HG02759 (cell line): Measurements from ENCODE around the gene ZNF48.
"Not testable (repeated sequence)": the region's sequence is repeated elsewhere in the genome, so short reads cannot be mapped to it uniquely, and the experiment has no call there.

Experiments
- ATAC-seq: cut with Tn5 transposase; IDR thresholded peaks from one replicate; pipeline ENCODE4 v1.9.1; 2021; ENCODE audit warnings: mild to moderate bottlenecking, moderate library complexity; ENCODE audit not compliant: unreplicated experiment

ZNF48 gene

DNA sequence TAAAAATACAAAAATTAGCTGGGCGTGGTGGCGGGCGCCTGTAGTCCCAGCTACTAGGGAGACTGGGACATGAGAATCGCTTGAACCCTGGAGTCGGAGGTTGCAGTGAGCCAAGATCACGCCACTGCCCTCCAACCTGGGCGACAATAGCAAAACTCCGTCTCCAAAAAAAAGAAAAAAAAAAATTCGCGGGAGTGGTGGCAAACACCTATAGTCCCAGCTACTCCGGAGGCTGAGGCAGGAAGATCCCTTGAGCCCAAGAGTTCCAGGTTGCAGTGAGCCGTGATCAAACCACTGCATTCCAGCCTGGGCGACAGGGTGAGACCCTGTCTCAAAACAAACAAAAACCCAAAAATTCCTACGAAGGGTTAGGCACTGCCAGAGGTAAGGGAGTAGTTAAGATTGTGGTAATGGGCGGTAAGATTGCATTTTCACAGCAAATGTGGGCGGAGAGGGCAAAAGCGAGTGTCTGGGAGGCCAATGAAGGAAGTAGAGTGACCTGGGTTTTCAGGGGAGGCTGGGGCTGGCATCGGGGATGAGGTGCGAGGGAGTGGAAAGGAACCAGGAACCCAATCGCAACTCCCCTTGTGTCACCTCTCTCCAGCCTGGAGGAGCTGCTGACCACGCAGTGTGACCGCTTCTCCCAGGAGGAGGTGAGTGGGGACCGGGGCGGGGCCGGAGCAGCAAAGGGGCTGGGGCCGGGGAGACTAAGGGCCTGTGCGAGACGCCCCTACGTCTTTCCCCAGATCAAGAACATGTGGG is 18.0 kb upstream of the ZNF48 start:
- ATAC-seq, result no peak

- ATAC-seq, result peak; percentile 50
Measured at GRCh38 chr16:30377812-30378235, 17.4 kb upstream of the ZNF48 start.

GRCh38 chr16:30378236-30379157 is 16.7 kb upstream of the ZNF48 start:
- ATAC-seq, result peak; percentile 86

DNA sequence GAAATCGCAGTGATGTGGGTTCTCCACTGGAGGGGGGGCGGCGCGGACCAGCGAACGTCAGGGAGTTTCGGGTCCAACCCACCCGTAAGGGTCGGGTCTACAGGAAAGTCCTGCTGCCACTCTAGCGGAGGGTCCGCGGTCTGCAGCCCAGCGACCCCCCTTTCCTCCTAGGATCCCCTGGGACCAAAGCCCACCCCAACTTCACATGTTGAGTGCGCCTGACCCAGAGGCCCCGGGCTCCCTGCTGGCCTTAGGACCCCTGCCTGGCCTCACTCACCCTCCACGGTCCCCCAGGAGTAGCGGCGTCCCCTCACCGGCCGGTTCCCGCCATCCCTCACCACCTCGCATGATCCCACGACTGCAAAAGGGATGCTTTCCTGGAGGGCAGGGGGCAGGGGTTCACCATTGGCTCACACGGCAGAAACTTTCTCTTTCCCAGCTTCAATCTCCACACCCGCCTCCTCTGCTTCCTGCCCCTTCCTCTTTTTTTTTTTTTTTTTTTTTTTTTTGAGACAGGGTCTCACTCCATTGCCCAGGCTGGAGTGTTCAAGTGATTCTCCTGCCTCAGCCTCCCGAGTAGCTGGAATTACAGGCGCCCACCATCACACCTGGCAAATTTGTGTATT is 15.9 kb upstream of the ZNF48 start:
- ATAC-seq, result no peak

- ATAC-seq, result no peak
Measured at GRCh38 chr16:30380072-30380802, 15.0 kb upstream of the ZNF48 start.

- ATAC-seq, result no peak
Measured at GRCh38 chr16:30380803-30381208, 14.4 kb upstream of the ZNF48 start.

- no peak for ATAC-seq
Measured at GRCh38 chr16:30381291-30382041, 13.8 kb upstream of the ZNF48 start.

DNA sequence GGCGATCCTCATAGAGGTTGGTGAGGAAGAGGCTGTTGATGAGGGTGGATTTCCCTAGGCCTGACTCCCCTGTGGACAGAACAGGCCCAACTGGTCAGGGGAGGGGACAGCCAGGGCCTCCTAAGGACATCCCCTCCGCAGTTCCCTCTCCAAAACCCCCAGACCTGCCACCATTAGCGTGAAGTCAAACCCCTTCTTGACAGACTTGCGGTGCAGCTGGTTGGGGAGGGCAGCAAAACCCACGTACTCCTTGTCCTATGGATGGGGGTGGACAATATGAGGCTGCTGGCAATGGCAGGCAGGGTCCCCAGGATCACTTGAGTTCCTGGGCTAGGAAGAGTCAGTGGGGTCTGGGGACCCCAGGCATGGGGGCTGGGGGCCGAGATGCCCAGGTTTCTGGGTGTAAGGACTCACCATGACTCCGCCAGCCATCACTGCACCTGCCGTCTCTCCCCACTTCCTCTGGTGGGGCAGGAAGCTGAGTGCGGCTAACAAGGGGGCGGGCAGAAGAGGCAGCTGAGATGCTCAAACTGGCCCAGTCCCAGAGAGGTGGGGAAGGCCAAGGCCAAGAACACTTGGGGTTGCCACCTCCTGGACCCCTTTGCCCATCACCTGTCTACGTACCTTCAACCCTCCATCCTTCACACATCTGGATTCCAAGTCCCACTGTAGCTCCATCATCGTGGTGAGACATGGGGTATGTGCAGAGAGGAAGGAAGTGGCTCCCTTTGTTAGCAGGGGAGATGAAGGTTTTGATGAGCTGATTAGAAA is 12.9 kb upstream of the ZNF48 start, which contains the start of gene SEPTIN1:
Gene SEPTIN1 (minus strand): TSS at position 451 of the 771 bp plus-strand sequence. CDS start 19 bp downstream, at position 432.
- peak; percentile 36 for ATAC-seq

- no peak for ATAC-seq
Measured at GRCh38 chr16:30383521-30383920, 11.7 kb upstream of the ZNF48 start.

- no peak for ATAC-seq
Measured at GRCh38 chr16:30394592-30395154, 547 bp upstream of the ZNF48 start.

DNA sequence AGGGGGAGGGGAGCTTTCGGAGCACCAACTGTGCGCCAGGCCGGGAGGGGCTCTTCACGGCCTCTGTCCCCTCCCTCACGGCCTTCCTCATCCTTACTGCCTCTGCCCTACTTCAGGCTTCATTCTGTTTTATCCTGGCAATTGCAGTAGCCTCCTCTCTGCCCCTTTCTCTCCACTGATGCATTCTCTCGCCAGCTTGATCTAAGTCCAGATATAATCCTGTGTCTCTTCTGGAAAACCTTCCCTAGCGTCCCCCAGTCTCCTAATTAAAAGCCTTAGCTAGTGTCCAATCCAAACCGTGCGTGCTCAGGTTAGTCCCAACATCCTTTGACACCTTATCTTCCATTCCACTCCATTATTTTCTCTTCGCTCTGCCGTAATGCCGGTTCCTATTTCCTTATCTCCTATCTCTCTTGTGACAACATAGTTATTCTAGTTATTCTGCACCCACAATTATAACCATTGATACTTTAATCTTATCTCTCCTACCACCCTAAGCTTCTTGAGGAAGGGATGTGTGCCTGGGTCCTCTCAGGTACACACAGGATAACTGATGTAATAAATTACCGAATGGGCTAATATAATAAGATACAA is 869 bp downstream of the ZNF48 start:
- ATAC-seq, result no peak

DNA sequence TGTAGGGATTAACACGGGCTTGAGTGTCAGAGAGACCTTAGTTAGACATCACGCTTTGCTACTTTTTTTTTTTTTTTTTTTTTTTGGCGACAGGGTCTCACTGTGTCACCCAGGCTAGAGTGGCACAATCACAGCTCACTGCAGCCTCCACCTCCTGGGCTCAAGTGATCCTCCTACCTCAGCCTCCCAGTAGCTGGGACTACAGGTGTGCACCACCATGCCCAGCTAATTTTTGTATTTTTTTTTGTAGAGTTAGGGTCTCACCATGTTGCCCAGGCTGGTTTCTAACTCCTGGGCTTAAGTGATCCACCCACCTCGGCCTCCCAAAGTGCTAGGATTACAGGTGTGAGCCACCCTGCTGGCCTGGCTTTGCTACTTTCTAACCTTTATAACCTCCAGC is 1.4 kb downstream of the ZNF48 start:
- not testable (repeated sequence) for ATAC-seq

- no peak for ATAC-seq
Measured at GRCh38 chr16:30397056-30397455, 1.8 kb downstream of the ZNF48 start.

DNA sequence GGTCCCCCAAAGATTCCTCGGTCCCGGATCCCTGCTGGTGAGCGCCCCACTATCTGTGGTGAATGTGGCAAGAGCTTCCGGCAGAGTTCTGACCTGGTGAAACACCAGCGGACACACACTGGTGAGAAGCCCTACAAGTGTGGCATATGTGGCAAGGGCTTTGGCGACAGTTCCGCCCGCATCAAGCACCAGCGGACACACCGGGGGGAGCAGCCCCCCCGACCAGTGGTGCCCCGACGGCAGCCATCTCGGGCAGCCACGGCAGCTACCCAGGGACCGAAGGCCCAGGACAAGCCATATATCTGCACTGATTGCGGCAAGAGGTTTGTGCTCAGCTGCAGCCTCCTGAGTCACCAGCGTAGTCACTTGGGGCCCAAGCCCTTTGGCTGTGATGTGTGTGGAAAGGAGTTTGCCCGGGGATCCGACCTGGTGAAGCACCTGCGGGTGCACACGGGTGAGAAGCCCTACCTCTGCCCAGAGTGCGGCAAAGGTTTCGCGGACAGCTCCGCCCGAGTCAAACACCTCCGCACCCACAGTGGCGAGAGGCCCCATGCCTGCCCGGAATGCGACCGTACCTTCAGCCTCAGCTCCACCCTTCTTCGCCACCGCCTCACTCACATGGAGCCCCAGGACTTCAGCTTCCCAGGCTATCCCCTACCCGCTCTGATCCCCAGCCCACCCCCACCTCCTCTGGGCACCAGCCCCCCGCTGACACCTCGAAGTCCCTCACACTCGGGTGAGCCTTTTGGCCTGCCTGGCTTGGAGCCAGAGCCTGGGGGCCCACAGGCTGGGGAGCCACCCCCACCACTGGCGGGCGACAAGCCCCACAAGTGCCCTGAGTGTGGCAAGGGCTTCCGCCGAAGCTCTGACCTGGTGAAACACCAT is 2.8 kb downstream of the ZNF48 start:
- ATAC-seq, result no peak

GRCh38 chr16:30398661-30399434 is 3.6 kb downstream of the ZNF48 start:
- no peak for ATAC-seq

GRCh38 chr16:30399435-30400186 is 4.4 kb downstream of the ZNF48 start:
- no peak for ATAC-seq
